K562 (cell line): ENCODE data around the gene SIGLEC11. TPM values are rescaled to one million over a fixed set of nuclear protein-coding genes. Genes with fewer than 3 reads are reported as not detected.

Source experiments
- CBX5 ChIP-seq: IDR thresholded peaks from 2 replicates; pipeline ENCODE4 v1.6.1; 2014; ENCODE audit warnings: low read depth, borderline replicate concordance
- HDAC3 ChIP-seq: fragments of 450-650 bp; IDR thresholded peaks from 2 replicates; pipeline ENCODE4 v1.6.1; 2018; ENCODE audit warnings: borderline replicate concordance, mild to moderate bottlenecking, moderate library complexity; ENCODE audit not compliant: partially characterized antibody
- JUND ChIP-seq, 2 experiments: IDR thresholded peaks; 2 replicates in 1 of 2; 3 replicates in 1 of 2; pipeline ENCODE4 v1.6.1; 2011; ENCODE audit warnings: borderline replicate concordance in 2 of 2, low read depth in 2 of 2, low read length in 2 of 2, improper control_type of control experiment in 1 of 2, missing biosample characterization in 1 of 2, missing genetic modification characterization in 1 of 2, missing genetic modification reagents in 1 of 2
- MYNN ChIP-seq, 2 experiments: sonication (generic); formaldehyde crosslinking in 1 of 2; IDR thresholded peaks; 2 replicates each; pipeline versions ENCODE4 v1.5.0 to v1.6.1; 2016 to 2020; ENCODE audit warnings: antibody characterized with exemption in 1 of 2, missing genetic modification reagents in 1 of 2
- ZNF140 ChIP-seq: fragments of 250-450 bp; sonication (Bioruptor Pico); IDR thresholded peaks from 2 replicates; pipeline ENCODE4 v1.8.0; 2021; ENCODE audit warnings: moderate library complexity, mild to moderate bottlenecking, inconsistent platforms
- ZNF324 ChIP-seq: fragments of 250-450 bp; sonication (Bioruptor Pico); IDR thresholded peaks from 2 replicates; pipeline ENCODE4 v1.4.0; 2020; ENCODE audit warnings: mild to moderate bottlenecking
- ZNF583 ChIP-seq: fragments of 250-450 bp; sonication (Bioruptor Pico); IDR thresholded peaks from 2 replicates; pipeline ENCODE4 v1.4.0; 2020
- polyA plus RNA-seq, 8 experiments: library from polyadenylated mRNA; depleted of rRNA in 4 of 8; stranded (reverse) in 5 of 8; unstranded in 3 of 8; fragments of >200 nt; fragmentation: Nextera tagmentation in 2 of 8; fragmentation: Illumina TruSeq in 1 of 8; extraction: Ambion mirVana in 2 of 8; extraction: Trizol in 1 of 8; gene quantifications; 2 replicates each; pipeline versions ENCODE4 v1.2.1 to v1.2.3, GENCODE V29; 2011 to 2014; ENCODE audit warnings: inconsistent platforms in 1 of 8, missing spikeins in 1 of 8
- total RNA-seq, 7 experiments: library from RNA; depleted of rRNA in 6 of 7; stranded (reverse); fragments of >200 nt in 6 of 7; fragmentation: Illumina TruSeq in 2 of 7; extraction: Trizol in 2 of 7; gene quantifications; 2 replicates each; pipeline versions ENCODE4 v1.2.1 to v1.2.3, GENCODE V29; 2011 to 2021; ENCODE audit warnings: low replicate concordance in 1 of 7
- TF ChIP-seq, protein P1 (sequence below): fragments of 200-800 bp; sonication (Bioruptor generic); IDR thresholded peaks from 2 replicates; pipeline ENCODE4 v1.6.1; 2017; ENCODE audit warnings: missing genetic modification characterization, missing compliant biosample characterization
- TF ChIP-seq, protein P2 (sequence below): fragments of 450-650 bp; IDR thresholded peaks from 2 replicates; pipeline ENCODE4 v1.6.1; 2016; ENCODE audit warnings: mild to moderate bottlenecking, moderate library complexity
- TF ChIP-seq, protein P3 (sequence below): fragments of 450-650 bp; formaldehyde crosslinking; IDR thresholded peaks from 2 replicates; pipeline ENCODE4 v1.4.0; 2020; ENCODE audit warnings: mild to moderate bottlenecking, moderate library complexity

Gene SIGLEC11
- total and polyA plus RNA-seq, 9 of the 15 experiments (the other 6 are each of a cell fraction or from before 2014, with no cell fraction given) = not detected

GRCh38 chr19:49924004-49924880, 36.7 kb downstream of the SIGLEC11 start (continued):
- TF ChIP-seq, protein P1, sequence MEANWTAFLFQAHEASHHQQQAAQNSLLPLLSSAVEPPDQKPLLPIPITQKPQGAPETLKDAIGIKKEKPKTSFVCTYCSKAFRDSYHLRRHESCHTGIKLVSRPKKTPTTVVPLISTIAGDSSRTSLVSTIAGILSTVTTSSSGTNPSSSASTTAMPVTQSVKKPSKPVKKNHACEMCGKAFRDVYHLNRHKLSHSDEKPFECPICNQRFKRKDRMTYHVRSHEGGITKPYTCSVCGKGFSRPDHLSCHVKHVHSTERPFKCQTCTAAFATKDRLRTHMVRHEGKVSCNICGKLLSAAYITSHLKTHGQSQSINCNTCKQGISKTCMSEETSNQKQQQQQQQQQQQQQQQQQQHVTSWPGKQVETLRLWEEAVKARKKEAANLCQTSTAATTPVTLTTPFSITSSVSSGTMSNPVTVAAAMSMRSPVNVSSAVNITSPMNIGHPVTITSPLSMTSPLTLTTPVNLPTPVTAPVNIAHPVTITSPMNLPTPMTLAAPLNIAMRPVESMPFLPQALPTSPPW (CRISPR knock-in tag) = peak; percentile 85
- no peak for TF ChIP-seq CBX5
- TF ChIP-seq, protein P2, sequence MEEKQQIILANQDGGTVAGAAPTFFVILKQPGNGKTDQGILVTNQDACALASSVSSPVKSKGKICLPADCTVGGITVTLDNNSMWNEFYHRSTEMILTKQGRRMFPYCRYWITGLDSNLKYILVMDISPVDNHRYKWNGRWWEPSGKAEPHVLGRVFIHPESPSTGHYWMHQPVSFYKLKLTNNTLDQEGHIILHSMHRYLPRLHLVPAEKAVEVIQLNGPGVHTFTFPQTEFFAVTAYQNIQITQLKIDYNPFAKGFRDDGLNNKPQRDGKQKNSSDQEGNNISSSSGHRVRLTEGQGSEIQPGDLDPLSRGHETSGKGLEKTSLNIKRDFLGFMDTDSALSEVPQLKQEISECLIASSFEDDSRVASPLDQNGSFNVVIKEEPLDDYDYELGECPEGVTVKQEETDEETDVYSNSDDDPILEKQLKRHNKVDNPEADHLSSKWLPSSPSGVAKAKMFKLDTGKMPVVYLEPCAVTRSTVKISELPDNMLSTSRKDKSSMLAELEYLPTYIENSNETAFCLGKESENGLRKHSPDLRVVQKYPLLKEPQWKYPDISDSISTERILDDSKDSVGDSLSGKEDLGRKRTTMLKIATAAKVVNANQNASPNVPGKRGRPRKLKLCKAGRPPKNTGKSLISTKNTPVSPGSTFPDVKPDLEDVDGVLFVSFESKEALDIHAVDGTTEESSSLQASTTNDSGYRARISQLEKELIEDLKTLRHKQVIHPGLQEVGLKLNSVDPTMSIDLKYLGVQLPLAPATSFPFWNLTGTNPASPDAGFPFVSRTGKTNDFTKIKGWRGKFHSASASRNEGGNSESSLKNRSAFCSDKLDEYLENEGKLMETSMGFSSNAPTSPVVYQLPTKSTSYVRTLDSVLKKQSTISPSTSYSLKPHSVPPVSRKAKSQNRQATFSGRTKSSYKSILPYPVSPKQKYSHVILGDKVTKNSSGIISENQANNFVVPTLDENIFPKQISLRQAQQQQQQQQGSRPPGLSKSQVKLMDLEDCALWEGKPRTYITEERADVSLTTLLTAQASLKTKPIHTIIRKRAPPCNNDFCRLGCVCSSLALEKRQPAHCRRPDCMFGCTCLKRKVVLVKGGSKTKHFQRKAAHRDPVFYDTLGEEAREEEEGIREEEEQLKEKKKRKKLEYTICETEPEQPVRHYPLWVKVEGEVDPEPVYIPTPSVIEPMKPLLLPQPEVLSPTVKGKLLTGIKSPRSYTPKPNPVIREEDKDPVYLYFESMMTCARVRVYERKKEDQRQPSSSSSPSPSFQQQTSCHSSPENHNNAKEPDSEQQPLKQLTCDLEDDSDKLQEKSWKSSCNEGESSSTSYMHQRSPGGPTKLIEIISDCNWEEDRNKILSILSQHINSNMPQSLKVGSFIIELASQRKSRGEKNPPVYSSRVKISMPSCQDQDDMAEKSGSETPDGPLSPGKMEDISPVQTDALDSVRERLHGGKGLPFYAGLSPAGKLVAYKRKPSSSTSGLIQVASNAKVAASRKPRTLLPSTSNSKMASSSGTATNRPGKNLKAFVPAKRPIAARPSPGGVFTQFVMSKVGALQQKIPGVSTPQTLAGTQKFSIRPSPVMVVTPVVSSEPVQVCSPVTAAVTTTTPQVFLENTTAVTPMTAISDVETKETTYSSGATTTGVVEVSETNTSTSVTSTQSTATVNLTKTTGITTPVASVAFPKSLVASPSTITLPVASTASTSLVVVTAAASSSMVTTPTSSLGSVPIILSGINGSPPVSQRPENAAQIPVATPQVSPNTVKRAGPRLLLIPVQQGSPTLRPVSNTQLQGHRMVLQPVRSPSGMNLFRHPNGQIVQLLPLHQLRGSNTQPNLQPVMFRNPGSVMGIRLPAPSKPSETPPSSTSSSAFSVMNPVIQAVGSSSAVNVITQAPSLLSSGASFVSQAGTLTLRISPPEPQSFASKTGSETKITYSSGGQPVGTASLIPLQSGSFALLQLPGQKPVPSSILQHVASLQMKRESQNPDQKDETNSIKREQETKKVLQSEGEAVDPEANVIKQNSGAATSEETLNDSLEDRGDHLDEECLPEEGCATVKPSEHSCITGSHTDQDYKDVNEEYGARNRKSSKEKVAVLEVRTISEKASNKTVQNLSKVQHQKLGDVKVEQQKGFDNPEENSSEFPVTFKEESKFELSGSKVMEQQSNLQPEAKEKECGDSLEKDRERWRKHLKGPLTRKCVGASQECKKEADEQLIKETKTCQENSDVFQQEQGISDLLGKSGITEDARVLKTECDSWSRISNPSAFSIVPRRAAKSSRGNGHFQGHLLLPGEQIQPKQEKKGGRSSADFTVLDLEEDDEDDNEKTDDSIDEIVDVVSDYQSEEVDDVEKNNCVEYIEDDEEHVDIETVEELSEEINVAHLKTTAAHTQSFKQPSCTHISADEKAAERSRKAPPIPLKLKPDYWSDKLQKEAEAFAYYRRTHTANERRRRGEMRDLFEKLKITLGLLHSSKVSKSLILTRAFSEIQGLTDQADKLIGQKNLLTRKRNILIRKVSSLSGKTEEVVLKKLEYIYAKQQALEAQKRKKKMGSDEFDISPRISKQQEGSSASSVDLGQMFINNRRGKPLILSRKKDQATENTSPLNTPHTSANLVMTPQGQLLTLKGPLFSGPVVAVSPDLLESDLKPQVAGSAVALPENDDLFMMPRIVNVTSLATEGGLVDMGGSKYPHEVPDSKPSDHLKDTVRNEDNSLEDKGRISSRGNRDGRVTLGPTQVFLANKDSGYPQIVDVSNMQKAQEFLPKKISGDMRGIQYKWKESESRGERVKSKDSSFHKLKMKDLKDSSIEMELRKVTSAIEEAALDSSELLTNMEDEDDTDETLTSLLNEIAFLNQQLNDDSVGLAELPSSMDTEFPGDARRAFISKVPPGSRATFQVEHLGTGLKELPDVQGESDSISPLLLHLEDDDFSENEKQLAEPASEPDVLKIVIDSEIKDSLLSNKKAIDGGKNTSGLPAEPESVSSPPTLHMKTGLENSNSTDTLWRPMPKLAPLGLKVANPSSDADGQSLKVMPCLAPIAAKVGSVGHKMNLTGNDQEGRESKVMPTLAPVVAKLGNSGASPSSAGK = 0 out of 2 replicates have a peak, but pooled peaks have one; percentile 13
- TF ChIP-seq JUND (IDR thresholded peaks at IDR 0.05; ENCODE audit: borderline replicate concordance, low read depth, low read length) = peak; percentile 84
- peak; percentile 19; the same call in 1 of the 3 replicates for TF ChIP-seq JUND (tag; IDR thresholded peaks at IDR 0.05; ENCODE audit: borderline replicate concordance, low read depth, low read length)
- peak; percentile 54; the same call in 1 of the 2 replicates for TF ChIP-seq ZNF583 (CRISPR knock-in tag)
- TF ChIP-seq, protein P3, sequence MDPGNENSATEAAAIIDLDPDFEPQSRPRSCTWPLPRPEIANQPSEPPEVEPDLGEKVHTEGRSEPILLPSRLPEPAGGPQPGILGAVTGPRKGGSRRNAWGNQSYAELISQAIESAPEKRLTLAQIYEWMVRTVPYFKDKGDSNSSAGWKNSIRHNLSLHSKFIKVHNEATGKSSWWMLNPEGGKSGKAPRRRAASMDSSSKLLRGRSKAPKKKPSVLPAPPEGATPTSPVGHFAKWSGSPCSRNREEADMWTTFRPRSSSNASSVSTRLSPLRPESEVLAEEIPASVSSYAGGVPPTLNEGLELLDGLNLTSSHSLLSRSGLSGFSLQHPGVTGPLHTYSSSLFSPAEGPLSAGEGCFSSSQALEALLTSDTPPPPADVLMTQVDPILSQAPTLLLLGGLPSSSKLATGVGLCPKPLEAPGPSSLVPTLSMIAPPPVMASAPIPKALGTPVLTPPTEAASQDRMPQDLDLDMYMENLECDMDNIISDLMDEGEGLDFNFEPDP (CRISPR knock-in tag) = 0 out of 2 replicates have a peak, but pooled peaks have one; percentile 26
- no peak for TF ChIP-seq ZNF324 (CRISPR knock-in tag)
- TF ChIP-seq MYNN (IDR thresholded peaks at IDR 0.05) = no peak
- no peak for TF ChIP-seq MYNN (CRISPR knock-in tag; IDR thresholded peaks at IDR 0.05)
- peak; percentile 34 for TF ChIP-seq HDAC3
- TF ChIP-seq ZNF140 (CRISPR knock-in tag) = no peak
